Forelimb muscle (tissue), 1 donor: ENCODE data around the gene ISL1. TPM values are rescaled to one million over a fixed set of nuclear protein-coding genes. Genes with fewer than 3 reads are reported as not detected.

Experiments
- DNase-seq: peaks from one replicate; pipeline ENCODE4 v3.0.0-alpha.2; 2013; ENCODE audit warnings: low read depth
- polyA plus RNA-seq: library from polyadenylated mRNA; unstranded; fragments of 120-200 nt; gene quantifications from one replicate; pipeline ENCODE4 v1.2.1, GENCODE V29; 2013; ENCODE audit not compliant: insufficient read length

The ISL1 gene
- polyA plus RNA-seq, 1 donor, result 0.08 TPM

DNA sequence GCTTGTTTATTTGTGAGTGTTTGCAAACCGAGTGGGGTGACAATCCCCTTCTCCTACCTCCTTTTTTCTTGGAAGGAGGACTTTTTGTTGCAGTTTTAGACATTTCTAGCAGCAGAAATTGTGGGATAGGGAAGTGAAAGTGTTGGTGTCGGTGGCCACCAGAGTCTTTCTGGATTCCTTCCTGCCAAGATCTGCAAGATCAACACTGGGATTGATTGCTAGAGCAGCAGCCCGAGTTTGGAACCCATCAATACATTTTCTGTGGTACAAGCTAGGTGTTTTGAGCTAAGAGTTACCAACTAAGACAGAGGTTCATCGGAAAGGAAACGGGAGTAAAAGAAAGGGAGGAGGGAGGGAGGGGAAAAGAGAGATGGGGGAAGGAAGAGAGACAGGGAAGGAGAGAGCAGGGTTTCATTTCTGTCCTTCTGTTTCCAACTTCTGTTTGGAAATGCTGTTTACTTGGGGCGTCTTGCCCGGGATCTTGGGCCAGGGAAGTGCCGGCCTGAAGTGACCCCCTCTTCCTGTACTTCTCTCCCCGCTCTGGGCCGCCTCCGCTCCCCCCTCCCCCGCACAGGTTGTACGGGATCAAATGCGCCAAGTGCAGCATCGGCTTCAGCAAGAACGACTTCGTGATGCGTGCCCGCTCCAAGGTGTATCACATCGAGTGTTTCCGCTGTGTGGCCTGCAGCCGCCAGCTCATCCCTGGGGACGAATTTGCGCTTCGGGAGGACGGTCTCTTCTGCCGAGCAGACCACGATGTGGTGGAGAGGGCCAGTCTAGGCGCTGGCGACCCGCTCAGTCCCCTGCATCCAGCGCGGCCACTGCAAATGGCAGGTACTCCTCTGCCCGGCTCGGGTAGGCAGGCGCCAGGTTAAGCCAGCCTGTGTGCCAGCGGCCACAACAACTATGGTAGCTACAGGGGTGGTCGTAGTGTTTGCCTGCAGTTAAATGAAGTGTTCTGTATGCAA is 4.0 kb downstream of the ISL1 start:
- no peak for DNase-seq

DNA sequence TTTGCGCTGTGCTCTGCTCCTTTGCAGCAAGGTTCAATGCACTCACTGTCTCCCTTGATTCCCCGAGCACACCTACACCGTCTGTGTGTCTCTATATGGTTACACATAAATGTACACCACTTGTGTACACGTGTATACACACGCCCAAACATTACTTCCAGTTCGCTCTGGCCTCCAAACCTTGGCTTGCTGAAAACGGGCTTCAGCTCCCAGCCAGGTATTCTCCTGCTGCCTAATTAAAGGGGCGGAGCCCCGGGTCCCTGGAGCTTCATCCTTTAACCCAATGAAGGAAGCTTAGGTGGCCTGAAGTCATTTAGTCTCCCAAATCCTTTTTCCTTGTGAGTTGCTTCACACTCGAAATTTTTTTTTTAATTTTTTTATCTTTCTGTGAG is 4.6 kb downstream of the ISL1 start:
- DNase-seq, result no peak

DNA sequence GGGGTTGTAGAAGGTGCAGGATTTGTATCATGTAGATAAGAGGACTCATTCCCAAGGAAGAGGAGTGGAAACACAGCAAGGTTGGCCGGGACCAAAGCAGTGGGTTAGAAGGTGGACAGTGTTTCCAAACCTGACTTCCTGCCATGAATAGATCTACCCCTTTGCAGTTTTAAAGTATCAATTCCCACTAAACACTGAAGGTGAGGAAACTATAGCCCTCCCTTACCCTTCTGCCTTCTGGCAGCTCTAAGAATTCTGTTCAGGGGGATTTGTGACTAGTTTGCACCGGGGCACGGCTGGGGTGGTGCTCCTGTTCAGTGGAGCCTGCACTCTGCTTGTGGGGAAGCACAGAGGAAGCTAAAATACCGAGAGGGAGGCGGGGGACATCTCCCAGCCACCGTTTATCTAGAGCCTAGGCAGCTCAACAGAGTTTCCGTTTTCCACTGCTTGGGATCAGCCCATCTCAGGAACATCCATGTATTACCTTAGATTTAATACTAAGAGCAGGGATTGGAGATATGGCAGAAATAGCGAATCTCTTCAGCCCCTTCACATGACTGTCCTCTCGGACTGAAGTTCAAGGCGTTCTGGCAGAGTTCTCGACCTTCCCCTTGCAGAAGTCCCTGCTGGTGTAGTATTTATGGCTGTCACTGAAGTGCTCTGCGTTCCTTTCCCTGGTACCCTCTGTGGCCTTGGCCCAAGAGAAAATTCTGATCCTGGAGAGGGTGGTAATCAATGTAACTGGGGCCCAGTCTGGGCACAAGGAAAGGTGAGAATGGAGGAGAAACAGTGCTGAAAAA is 5.4 kb downstream of the ISL1 start:
- no peak for DNase-seq

DNA sequence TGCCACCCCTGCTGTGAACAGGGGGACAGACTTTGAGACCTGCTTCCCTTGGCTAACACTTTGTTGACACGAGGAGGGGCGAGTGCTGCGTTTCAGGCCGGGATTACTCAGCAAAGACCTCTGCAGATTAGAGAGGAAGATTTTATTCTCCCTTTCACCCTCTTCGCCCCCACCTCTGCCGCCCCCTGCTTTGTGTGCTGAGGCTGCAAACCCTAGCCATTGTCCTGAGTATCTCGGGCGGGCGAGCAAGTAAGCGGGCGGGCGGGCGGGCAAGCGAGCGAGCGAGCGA is 6.0 kb downstream of the ISL1 start:
- no peak for DNase-seq

DNA sequence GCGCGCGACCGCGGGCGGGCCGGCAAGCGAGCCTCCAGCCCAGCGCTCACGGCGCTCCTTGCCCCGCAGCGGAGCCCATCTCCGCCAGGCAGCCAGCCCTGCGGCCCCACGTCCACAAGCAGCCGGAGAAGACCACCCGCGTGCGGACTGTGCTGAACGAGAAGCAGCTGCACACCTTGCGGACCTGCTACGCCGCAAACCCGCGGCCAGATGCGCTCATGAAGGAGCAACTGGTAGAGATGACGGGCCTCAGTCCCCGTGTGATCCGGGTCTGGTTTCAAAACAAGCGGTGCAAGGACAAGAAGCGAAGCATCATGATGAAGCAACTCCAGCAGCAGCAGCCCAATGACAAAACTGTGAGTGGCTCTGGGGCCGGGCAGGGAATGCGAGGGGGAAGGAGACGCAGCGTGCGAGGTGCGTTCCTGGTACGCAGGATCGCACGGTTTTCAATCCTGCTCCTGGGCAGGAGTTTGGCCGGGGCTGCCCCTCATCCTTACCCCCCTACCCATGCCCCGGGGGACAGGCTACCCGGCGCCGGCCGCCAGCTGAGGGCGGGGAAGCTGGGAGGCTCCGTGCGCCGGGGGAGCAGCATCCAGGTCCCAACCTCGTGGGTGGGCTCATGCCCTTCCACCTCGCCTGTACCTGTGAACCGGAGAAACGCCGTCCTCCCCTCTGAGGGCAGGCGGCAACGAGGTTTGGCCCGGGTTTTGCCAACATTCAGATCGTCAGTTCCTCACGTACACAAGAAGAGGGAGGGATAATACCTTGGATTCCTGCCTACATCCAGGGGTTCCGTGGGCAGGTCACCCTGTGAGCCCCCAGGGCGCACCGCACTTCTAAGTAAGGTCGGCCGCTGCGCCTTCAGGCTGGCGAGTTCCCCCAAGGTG is 6.6 kb downstream of the ISL1 start:
- DNase-seq, result no peak

DNA sequence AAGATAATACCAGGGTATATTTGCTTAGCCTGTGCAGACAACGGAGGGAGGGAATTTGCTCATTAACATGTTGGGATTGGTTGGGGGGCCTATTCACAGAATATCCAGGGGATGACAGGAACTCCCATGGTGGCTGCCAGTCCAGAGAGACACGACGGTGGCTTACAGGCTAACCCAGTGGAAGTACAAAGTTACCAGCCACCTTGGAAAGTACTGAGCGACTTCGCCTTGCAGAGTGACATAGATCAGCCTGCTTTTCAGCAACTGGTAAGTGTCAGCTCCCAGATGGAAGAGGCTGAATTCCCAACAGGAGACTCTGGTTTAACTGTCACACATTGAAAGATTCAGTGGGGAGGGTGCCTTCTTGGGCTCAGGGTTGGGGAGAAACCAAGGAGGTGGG is 7.9 kb downstream of the ISL1 start:
- DNase-seq, result no peak

DNA sequence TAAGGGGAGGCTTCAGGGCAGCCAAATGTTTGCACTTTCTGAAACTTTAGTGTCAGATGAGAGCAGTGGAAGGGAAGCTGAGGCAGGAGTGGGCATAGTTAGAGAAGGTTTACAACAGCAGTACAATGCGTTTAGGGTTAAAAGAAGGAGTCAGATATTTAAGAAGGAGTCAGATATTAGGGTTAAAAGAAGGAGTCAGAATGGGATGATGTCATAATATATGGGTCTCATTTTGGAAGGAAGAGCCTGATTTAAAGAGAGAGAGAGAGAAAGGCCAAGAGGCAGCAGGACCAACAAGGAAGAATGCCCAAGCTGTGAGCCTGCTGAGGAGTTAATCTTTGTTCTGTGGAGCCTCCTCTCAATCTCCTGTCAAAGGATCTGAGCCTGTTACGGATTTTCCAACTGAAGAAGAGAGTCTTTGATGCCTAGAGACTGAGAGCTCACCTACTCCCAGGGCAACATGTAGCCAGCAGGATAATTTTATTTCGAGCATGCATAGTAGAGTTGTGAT is 9.5 kb downstream of the ISL1 start:
- DNase-seq, result no peak

DNA sequence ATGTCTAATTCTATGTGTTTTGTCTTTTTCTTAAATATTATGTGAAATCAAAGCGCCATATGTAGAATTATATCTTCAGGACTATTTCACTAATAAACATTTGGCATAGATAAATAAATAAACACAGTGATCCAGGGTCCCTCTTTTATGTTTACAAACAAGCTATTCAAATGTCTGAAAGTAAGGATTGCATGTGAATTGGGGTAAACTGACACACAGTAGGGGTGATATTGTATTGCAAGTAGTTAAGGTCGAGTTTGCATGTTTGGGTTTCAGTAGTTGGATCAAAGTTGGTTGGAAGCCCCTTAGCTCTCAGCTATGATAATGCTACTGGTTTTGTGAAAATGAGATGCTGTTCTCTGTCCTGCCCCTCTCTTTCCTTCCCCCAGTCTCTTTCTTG is 11.4 kb downstream of the ISL1 start:
- no peak for DNase-seq

DNA sequence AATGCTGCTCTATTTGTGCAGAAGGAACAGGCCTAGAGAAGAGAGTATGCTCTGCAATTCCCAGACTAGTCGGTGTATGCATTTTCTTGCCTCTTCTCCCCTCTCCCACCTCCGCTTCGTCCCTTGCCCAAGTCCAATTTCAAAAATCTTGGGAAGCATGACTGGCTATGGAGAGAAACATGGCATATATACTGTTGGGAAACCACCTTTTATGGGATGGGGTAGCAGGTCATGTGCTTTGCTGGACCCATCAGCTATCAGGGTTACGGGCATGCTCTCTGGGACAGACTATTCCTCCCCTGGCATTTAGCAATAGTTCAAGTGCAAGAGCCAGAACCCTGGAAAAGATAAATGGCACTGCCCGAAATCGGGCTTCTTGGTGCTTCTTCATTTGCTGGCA is 12.0 kb downstream of the ISL1 start:
- no peak for DNase-seq

DNA sequence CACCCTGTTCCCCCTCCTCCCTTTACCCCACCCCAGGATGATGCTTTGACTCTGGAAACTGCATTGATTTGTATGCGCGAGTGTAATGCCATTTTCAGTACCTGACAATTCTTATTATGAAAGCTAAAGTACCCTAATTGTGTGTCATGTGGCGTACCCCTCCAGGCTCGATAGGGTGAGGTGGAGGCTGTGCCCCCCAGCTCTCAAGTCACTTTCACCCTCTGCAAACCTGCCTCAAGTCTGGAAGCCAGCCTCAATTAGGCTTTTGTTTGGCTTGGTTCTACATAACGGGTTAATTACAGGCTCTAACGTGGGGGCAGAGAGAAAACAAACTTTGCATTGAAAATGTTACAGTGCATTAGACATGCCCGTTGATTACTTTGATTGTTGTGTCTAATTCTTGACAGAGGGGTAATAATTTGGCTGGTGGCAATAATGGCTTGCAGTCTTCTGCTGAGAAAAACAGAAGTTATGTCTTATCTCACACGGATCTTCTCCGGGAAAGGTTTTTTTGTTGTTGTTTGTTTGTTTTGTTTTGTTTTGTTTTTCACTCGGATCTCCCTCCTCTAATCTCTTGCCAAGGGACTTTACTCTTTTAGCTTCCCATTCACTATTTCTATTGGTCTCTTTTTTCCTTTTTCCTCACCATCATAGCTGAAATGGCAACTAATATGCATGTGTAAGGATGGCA is 12.6 kb downstream of the ISL1 start:
- DNase-seq, result no peak

DNA sequence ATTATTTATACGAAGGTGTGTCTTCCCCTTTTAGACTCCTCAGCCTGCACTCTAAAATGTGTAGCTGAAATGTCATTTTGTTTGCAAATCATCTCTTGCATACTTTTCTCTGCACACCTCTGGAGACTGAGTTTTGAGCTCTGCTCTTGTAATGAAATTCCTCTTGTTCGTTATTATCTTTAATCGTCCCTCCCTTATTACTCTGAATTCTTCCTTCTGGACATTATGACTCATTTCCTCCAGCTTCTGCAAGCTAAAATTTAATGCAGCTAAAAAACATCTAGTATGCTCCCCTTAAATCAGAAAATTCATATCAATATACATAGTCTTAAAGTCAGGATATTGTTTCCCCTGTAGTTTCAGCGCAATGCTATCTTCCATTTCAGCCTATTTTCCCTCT is 13.5 kb downstream of the ISL1 start:
- no peak for DNase-seq

DNA sequence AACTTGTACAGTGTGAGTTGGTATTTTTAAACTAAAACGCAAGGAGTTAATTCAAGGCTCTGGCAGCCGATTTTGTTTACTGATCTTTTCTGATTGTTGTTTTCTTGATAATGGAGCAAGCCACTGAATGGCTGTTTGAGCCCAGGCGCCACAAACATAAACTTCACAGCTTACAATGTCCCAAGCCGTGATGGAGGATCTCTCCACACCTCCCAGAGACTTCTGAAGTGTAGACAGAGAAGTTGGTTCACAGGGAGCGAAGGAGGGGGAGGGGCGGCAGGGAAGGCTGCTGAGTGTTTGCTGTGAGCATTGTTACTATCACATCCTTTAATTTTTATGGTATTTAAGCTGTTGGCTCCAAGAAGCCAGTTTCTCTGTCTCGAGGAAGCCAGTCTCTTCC is 14.7 kb downstream of the ISL1 start:
- DNase-seq, result no peak

DNA sequence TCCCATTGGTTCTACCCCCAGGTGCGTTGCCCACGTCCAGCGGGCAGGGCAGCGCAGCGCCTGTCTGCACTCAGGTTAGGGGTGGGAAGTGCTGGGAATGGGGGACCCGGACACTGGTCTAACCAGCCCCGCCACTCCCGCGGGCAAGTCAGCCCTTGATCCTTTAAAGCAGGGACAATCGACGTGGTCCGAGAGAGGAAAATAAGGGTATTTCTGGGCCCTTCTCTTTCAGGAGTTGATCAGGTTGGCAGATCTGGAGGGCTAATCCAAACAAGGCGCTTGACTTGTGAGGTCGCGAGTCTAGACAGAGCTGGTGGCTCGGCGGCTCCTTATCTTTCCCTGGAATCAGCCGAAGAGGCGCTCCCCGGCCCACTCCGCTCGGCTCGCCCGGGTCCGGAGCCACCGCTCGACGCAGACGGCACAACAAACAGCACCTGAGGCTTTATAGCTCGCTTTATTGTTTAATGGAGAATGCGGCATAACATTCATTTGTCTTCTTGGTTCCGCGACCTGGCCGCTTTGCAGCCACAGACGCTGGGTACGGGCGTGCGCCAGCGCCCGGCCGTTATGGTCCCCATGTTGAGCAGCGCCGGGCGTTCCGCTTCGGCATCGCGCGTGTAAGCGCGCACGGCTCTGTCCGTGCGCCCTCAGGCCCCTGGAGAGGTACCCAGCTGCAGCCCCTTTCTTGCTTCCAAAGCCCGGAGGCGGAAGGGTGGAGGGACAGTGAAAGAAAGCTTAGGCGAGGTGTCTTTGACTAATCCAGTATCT is 15.8 kb downstream of the ISL1 start:
- no peak for DNase-seq

DNA sequence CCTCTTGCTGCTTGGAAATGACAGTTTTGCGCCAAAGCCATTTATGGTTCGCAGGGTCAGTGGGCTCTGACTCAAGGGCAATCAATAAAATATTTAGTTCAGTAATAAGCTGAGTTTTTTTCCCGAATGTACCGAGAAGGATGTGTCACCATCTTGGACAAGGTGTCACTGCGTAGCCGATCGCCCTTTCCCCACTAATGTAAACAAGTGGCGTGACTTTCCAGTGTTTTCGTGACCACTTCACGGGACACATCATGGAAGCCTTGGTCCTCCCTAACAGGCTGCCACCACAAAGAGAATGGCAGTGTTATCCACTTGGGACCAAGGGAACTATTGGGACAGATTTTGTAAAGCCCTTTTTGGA is 16.4 kb downstream of the ISL1 start:
- no peak for DNase-seq

DNA sequence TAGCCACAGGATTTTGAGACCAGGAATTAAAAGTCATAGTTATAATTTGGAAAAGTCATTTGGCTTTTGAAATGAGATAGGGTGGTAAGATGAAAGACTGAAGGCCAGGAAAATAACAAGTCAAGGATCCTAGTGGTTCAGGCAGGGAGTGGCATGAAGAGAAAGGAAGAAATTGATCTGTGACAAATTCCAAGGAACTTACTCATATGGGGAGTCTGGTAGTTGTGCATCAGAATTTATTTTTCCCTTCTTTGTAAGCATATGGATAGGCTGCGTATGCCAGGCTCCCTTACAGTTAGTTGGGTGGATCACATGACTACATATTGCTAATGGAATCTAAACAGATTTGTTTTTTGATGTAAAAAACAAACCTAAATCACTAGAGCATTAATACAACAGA is 21.0 kb downstream of the ISL1 start:
- DNase-seq, result no peak

DNA sequence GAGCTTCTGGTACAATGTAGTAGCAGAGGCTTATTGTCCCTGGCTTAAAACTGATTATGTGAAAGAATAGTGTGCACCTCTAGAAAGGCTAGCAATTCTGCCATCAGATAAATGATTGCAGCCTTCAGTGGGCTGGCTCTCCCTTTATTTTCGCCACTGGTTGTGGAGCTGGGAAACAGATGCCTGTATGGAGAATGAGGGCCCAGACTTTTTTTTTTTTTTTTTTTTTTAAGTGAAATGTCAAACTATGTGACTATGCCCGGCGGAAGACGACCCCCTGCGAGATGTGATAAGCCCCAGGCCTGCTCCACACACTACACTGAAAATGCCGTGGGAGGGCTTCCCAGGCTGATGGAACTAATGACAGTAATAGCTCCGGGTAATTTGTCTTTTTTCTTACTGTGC is 28.7 kb downstream of the ISL1 start:
- no peak for DNase-seq

DNA sequence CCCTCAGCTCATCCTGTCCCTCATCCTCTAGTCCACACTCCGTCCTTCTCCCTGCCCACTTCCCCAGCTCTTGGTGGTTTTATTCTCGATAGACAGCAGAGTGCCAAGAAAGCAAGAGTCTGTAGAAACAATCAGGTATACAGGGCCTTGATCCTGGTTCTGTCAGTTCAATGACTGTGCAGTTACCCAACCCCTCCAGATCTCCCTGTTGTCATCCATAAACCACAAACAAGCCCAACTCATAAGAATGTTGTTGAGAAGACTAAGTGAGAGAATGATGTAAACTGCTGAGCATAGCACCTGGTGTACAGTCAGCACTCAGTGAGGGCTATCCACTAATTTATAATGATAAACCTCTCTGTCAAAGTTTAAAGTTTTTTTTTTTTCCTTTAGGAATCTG is 31.3 kb downstream of the ISL1 start:
- no peak for DNase-seq

DNA sequence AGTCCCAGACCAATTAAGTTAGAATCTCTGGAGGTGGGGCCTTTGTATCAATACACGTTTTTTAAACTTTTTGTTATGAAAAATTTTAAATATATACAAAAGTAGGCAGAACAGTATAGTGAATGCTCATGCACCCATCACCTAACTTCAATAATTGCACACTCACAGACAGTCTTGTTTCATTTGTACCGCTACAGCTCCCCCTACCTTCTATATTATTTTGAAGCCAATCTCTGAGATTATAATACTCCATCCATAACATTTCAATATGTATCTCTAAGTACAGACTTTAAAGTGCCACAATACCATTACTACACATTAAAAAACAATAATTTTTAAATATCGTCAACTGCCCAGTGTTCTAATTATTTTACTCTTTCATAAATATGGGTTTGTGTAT is 32.9 kb downstream of the ISL1 start:
- DNase-seq, result no peak

DNA sequence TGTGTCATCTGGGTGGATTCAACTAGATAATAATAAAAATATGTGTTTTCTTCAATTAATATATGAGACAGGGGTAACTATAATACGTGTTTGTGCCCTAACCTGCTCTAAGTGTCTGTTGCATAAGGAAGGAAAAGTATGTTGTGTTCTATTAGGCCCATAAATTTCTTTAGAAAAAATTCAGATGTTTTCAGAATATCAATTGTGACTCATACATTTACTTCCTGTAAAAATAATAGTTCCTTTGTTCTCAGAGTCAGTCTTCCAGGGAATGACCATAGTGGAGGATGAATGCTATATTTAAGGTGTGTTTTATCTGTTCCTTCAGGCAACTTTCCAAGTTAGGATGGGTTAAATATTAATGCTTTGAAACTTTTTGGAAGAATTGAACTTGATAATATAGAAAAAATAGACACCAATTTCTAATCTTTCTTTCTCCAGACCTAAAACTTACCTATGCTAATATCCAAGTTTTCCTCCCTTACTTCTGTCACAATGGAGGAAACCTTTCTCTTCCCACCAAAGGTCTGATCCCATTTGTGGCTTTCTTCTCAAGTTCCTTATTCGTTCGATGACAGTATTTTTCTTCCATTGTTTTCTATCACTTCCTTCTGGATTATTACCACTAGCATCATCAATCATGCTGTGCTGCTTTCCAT is 49.9 kb downstream of the ISL1 start:
- no peak for DNase-seq

DNA sequence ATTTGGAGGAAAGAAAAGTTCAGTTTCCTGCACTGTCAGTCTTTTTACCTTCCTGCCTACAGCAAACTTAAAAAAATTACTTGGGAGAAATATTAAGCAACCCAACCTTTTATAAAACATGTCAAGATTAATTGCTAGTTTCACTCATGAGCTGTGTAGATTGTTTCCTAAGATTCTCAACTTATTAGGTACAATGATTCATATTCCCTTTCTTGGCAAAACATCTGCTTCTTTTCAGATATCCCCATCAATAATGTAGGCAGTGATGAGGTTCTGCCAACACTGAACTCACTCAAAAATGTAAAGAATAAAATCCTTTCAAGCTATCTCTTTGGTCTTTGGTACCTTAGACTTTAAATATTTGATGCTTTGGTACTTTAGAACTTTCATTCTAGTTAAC is 56.0 kb downstream of the ISL1 start:
- no peak for DNase-seq
